ENCODE data around the gene STX16.

STX16 gene

DNA sequence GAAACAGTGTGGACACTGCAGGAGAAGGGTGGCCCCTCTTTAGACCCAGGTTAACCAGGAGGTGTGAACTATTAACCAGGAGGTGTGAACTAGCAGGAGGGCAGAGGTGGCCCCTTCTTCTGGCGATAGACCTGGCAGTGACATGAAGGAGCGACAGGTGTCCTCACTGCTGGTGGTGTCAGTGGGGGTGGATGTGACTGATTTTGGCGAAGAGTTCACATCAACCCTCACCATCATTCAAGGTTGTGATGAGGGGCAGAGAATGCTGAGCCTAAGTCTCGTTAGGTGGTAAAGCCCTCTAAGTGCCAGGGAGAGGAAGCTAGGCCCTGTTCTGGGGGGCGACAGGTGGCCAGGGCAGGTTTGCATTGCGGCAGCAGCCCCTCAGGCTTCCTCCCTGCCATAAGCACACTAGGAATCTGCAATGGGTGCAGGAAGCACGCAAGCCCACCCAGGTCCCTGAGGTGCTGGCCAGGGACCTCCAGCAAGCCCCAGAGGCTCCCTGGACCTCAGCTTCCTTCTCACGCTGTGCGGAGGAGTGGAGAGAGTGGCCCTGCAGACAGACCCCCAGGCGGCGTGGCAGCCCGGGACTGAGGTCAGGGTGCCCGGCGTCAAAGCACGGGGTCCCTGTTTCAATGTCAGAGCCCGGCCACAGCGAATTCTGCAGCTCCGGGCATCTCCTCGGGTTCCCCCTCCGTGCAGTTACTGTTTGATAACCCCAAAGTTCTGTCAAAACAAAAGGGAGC, 55.2 kb downstream of the STX16 start:
- H3K4me1 Mint-ChIP-seq (ENCODE audit: low read depth), result no peaks in the 10 kb centered on the region
- peak; percentile 23 for DNase-seq
- H3K27ac Mint-ChIP-seq, result no peak overlapping the region
- no peaks in the 10 kb centered on the region for H3K27me3 Mint-ChIP-seq
- H3K36me3 Mint-ChIP-seq (ENCODE audit: low read depth), result peaks cover 44% of the 10 kb centered on the region
- H3K4me3 Mint-ChIP-seq, result no peak overlapping the region
- no peaks in the 10 kb centered on the region for H3K9me3 Mint-ChIP-seq

DNA sequence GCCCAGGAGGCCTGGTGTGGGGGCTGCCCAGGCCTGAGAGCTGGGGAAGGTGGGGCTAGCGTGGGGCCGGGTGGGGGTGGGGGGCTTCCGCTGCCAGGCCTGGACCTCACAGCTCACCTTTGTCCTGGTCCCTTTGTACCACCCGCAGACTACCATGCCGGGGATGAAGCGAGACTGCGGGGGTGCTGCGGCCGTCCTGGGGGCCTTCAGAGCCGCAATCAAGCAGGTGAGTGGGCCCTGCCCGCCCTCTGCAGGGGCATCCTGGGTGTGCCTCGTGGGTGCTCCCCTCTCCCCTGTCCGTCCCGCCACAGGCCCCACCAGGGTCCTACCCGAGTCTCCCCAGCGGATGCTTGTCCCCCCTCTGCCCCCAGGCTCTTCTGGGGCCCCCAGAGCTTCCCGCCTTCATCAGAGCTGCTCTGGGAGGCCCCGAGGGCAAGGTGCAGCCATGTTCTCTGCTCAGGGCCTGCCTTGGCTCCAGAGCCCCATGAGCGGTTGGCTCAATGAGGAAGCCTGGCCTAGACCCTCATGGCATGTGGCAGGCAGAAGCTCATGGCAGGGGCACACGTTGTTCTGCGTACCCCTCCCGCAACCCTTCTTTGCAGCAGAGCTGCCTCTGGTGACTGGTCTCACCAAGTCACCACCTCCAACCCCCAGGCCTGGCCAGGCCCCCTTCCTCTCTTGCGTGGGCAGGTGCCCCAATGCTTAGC, 56.0 kb downstream of the STX16 start:
- H3K4me1 Mint-ChIP-seq (ENCODE audit: low read depth), result no peaks in the 10 kb centered on the region
- H3K36me3 Mint-ChIP-seq (ENCODE audit: low read depth), result peaks cover 39% of the 10 kb centered on the region
- peak; percentile 23 for DNase-seq
- H3K27ac Mint-ChIP-seq, result no peak overlapping the region
- no peaks in the 10 kb centered on the region for H3K9me3 Mint-ChIP-seq
- no peak overlapping the region for H3K4me3 Mint-ChIP-seq
- H3K27me3 Mint-ChIP-seq, result no peaks in the 10 kb centered on the region

DNA sequence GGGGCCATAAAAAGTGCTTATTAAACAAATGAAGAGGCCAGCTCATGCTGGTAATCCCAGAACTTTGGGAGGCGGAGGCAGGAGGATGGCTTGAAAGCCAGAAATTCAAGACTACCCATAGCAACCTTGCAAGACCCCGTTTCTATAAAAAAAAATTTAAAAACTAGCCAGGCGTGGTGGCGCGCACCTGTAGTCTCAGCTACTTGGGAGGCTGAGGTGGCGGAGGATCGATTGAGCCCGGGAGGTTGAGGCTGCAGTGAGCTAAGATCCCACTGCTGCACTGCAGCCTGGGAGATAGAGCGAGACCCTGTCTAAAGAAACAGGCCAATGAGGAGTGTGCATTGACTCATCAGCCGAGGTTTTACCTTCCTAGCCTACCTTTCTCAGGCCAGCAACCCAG, 56.7 kb downstream of the STX16 start:
- Mint-ChIP-seq H3K36me3 (ENCODE audit: low read depth) (peaks cover 33% of the 10 kb centered on the region), H3K4me3 (no peak overlapping the region), H3K4me1 (ENCODE audit: low read depth) (no peaks in the 10 kb centered on the region), H3K9me3 (no peaks in the 10 kb centered on the region), H3K27ac (no peak overlapping the region), H3K27me3 (no peaks in the 10 kb centered on the region)
- no peak for DNase-seq

DNA sequence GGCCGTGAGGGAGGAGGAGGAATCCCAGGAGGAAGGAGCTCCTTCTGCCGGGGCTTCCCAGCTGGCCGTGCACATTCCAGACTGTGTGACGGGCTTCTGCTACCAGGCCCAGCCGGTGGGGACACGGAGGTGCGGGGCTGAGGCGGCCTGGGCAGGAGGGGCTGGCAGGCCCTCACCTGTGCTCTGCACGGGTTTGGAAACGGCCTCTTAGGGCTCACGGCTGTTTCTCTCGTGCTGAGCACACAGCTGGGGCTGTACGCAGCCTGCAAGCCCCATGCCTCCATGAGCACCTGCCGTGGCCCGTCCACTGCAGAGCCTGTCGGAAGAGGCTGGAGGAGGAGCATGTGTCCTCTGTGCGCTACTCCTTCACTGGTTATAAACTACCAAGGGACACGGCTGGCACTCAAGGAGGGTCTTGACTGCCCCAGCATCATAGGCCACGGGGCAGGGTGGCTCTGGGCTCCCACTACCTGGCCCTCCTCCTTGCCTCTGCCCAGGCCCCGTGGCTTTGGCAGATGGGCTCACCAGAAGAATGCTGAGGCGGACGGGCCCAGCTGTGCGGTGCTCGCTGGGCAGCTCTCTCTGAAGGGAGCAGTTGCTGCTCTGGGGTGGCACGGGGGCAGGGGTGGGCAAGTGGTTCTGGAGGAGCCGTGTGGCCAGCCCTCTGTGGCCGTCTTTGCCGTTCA, 57.3 kb downstream of the STX16 start:
- no peaks in the 10 kb centered on the region for H3K27me3 Mint-ChIP-seq
- no peaks in the 10 kb centered on the region for H3K9me3 Mint-ChIP-seq
- peaks cover 26% of the 10 kb centered on the region for H3K36me3 Mint-ChIP-seq (ENCODE audit: low read depth)
- H3K27ac Mint-ChIP-seq, result no peak overlapping the region
- DNase-seq, result peak; percentile 6
- no peak overlapping the region for H3K4me3 Mint-ChIP-seq
- no peaks in the 10 kb centered on the region for H3K4me1 Mint-ChIP-seq (ENCODE audit: low read depth)

DNA sequence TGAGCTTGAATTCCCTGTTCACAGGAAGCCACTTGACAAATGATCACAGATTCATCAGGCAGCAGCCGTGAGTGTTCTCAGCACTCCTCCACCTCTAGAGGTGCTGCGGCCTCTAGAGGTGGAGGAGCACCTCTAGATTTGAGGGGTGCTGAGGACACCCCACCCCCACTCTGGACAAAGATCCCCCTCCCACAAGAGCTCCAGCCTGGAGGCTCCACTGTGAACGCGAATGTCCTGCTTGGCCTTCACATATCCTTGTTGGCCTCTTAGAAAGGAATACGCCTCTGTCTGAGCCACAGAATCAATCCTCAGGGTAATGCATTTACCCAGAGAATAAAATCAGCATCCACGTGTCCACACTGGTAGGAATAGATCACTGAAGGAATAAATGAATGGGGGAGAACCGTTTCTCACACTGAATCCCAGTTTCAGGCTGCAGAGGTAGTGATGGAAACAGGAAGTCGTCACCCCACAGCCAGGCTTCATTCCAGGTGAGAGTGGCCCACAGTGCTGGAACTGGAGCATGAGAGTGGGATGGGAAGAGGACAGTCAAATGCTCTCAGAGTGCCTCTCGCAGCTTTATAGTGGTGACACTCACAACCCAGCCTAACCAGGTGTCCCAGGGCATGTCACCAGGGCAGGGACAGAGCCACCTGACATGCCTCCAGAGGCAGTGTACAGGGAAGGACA, 58.1 kb downstream of the STX16 start:
- Mint-ChIP-seq H3K4me1 (ENCODE audit: low read depth) (no peaks in the 10 kb centered on the region), H3K9me3 (no peaks in the 10 kb centered on the region), H3K27me3 (no peaks in the 10 kb centered on the region), H3K36me3 (ENCODE audit: low read depth) (peaks cover 19% of the 10 kb centered on the region), H3K27ac (no peak overlapping the region), H3K4me3 (no peak overlapping the region)
- DNase-seq, result peak; percentile 21

DNA sequence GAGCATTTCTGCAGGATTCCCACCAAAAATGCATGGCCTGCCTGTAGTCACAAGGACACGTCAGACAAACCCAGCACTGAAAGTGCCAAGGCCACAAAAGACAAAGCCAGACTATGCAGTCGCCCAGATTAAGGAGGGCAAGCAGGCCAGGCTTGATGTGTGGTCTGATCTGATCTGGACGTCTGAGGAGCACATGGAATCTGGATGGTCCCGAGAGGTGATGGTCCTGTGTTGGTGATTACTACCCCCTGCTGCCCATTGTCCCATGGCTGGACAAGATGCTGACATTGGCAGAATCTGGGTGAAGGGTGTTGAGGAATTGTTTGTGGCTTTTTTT, 58.6 kb downstream of the STX16 start:
- Mint-ChIP-seq H3K4me3 (no peak overlapping the region), H3K4me1 (ENCODE audit: low read depth) (no peaks in the 10 kb centered on the region), H3K27me3 (no peaks in the 10 kb centered on the region), H3K27ac (no peak overlapping the region), H3K36me3 (ENCODE audit: low read depth) (peaks cover 16% of the 10 kb centered on the region), H3K9me3 (no peaks in the 10 kb centered on the region)
- peak; percentile 19 for DNase-seq

DNA sequence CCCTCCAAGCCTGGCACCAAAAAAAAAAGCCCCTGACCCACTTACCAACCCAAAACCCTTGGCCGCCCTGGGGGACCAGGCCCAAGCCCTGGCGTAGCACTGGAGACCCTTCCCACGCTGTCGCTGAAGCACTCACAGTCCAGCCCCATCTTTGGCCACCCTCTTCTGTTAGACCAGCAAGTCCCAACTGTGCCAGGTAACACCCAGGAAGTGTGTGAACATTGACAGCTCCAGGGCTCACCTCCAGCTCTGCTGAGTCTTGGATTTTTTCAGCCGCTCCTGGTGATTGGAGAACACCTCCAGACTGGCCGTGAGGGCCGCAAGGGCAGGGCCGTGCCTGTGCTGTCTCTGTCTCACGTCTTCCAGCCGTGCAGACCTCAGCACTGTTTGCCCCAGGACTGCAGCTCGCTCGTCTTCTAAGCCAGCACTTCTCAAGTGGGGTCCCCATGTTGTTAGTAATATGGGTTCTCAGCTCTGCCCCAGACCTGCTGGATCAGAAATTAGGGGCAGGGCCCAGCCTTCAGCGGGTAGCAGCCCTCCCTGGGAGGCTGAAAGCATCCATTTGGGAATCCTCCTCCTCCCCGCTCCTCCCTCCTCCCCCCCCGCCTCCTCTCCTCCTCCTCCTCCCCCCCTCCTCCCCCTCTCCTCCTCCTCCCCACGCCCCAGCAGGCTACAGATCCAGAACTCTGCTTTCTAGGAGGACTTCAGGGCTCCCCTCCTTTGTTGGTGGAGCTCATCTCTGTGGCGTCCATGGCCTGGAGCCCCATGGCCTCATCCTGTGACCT, 59.6 kb downstream of the STX16 start:
- Mint-ChIP-seq H3K27ac (no peak overlapping the region), H3K4me1 (ENCODE audit: low read depth) (no peaks in the 10 kb centered on the region), H3K27me3 (no peaks in the 10 kb centered on the region), H3K4me3 (no peak overlapping the region), H3K36me3 (ENCODE audit: low read depth) (peaks cover 9% of the 10 kb centered on the region), H3K9me3 (no peaks in the 10 kb centered on the region)
- DNase-seq, result peak; percentile 3

DNA sequence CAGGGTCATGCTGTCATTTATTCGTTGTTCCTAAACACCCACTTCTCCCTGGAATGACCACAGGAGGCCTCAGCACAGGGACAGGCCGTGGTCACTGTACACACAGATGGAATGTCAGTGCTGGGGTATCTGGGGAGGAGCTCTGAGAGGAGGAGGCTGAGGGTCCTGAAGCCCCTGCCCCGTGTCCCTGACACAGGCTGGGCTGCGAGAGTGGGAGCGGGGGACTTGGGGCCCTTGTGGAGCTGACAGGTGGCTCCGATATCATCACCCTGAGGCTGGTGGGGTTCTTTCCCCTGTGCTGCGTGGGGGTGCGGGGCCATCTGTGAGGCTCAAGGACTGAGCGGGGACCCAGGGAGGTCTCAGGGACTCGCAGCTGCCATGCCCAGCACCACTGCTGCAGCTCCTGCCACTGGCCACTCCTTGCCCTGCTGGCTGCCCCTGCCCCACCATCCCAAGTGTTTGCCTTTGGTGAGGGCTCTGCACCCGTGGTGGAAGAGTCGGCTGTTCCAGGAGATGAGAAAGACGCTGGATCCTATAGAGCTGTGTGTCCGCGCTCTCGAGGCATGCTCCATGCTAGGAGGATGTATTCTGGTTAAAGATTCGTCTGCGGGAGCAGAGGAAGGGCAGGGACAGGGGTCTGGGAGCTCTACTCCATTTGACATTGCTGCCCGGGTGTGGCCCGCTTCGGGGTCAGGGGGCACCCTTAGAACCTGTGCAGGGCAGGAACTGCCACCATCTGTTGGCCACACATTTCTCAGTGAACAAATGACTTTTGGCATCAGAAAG, 60.4 kb downstream of the STX16 start:
- H3K27ac Mint-ChIP-seq, result no peak overlapping the region
- H3K9me3 Mint-ChIP-seq, result no peaks in the 10 kb centered on the region
- H3K4me1 Mint-ChIP-seq (ENCODE audit: low read depth), result no peaks in the 10 kb centered on the region
- no peaks in the 10 kb centered on the region for H3K27me3 Mint-ChIP-seq
- peaks cover 11% of the 10 kb centered on the region for H3K36me3 Mint-ChIP-seq (ENCODE audit: low read depth)
- no peak overlapping the region for H3K4me3 Mint-ChIP-seq
- peak; percentile 25 for DNase-seq

DNA sequence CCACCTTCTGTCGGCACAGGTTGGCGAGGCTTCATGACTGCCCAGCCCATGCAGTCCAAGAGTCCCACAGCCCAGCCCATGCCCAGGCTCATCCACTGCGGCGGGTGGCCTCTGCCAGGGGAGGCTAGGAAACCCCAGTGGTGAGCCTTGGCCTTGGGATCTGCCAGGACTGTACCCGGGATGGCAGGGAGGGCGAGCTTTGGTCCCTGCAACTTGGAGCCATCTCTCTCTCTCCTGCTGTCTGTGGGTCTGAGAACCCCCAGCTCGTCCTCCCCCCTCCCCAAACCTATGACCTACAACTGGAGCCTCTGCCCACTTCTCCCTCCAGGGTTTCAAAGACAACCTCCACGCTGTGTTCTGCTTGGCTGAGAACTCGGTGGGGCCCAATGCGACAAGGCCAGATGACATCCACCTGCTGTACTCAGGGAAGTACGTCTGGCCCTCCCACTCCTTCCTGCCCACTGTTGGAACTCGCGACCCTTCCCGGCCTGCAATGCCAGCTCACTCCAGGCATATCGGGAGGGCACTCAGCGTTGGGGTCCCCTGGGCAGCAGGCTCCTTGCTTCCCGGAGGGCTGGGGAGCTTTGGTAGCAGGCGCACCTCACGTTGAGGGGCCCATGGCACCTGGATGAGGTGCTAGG, 61.2 kb downstream of the STX16 start:
- Mint-ChIP-seq H3K9me3 (no peaks in the 10 kb centered on the region), H3K4me3 (no peak overlapping the region), H3K27me3 (no peaks in the 10 kb centered on the region), H3K36me3 (ENCODE audit: low read depth) (peaks cover 11% of the 10 kb centered on the region), H3K4me1 (ENCODE audit: low read depth) (no peaks in the 10 kb centered on the region), H3K27ac (no peak overlapping the region)
- no peak for DNase-seq

DNA sequence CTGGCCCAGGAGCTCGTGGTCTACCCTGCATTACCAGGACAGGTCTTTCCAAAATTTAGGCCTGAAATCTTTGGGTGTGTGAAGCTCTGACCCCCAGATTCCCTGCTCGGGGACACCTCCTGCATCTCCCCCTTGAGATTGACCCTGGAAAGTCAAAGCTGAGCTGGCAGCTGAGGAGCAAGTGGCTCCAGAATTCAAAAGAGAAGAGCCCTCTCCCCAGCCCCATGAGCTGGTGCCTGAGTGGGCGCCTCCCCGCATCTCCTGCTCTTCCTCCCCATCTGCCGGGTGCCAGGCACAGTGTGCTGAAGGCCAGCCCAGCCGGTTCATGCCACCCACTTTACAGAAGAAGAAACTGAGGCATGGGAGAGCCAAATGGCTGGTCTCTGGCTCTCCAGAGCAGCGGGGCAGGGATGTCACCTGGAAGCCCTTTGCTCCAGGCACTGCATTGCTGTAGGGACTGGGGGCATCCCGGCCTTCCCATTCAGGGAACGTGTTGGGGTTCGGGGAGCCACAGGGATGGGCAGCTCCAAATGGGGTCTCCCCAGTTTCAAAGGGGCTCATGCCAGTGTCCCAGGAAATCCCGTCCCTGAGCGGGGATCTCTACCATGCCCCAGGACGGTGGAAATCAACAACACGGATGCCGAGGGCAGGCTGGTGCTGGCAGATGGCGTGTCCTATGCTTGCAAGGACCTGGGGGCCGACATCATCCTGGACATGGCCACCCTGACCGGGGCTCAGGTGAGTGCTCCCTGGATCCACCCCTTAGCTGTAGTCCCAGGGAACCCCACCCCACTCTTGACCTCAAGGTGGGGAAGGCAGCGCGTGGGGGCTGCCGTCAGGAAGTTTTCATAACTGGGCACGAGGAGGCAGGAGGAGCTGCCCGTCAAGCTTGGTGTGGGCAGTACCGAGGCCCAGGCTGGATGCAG, 62.0 kb downstream of the STX16 start:
- H3K27ac Mint-ChIP-seq, result no peak overlapping the region
- peak; percentile 22 for DNase-seq
- no peaks in the 10 kb centered on the region for H3K27me3 Mint-ChIP-seq
- H3K4me3 Mint-ChIP-seq, result no peak overlapping the region
- no peaks in the 10 kb centered on the region for H3K9me3 Mint-ChIP-seq
- H3K4me1 Mint-ChIP-seq (ENCODE audit: low read depth), result no peaks in the 10 kb centered on the region
- peaks cover 9% of the 10 kb centered on the region for H3K36me3 Mint-ChIP-seq (ENCODE audit: low read depth)

DNA sequence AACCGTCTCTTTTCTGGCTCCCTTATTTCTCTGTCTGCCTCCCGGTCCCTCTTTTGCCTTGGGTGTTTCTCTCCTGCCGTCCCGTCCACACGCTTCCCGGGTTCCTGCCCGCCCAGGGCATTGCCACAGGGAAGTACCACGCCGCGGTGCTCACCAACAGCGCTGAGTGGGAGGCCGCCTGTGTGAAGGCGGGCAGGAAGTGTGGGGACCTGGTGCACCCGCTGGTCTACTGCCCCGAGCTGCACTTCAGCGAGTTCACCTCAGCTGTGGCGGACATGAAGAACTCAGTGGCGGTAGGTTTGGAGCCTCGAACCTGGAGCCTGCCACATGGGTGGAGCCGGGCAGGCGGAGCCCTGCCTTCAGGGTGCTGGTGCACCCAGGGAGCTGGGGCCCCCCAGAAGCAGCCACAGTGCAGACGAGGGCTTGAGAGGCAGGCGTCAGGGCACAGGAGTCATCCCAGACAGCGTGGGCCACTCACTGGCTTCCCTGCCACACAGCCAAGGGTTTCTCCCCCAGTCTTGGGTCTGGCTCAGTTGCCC, 62.8 kb downstream of the STX16 start:
- Mint-ChIP-seq H3K4me1 (ENCODE audit: low read depth) (no peaks in the 10 kb centered on the region), H3K36me3 (ENCODE audit: low read depth) (peaks cover 8% of the 10 kb centered on the region), H3K27ac (no peak overlapping the region), H3K4me3 (no peak overlapping the region), H3K9me3 (no peaks in the 10 kb centered on the region), H3K27me3 (no peaks in the 10 kb centered on the region)
- peak; percentile 23 for DNase-seq

DNA sequence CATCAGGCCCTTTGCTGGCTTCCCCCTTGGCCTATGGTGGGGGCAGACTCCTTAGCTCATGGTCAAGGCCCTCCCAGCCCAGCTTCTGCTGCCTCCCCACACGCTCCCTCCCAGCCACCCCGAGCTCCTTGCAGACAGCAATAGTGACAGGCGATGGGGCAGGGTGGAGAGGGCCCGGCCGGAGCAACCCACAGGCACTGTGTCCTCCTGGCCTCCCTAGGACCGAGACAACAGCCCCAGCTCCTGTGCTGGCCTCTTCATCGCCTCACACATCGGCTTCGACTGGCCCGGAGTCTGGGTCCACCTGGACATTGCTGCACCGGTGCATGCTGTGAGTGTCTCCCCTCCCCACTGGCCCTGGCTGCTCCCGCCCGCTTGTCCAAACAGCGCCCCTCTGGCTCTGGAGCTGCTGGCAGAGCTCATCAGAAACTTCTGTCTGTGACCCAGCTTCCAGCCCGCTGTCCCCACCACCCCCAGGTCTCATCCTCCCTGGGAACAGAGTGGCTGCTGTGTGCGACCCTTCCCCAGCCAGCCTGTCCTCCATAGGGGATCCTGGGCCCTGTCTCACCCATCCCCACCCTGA, 63.3 kb downstream of the STX16 start:
- Mint-ChIP-seq H3K27ac (no peak overlapping the region), H3K9me3 (no peaks in the 10 kb centered on the region), H3K36me3 (ENCODE audit: low read depth) (peaks cover 7% of the 10 kb centered on the region), H3K4me3 (no peak overlapping the region), H3K27me3 (no peaks in the 10 kb centered on the region), H3K4me1 (ENCODE audit: low read depth) (no peaks in the 10 kb centered on the region)
- DNase-seq, result peak; percentile 20
